GM18502 (cell line): Measurements from ENCODE around the gene ARHGAP21.

Source experiments
- ATAC-seq: cut with Tn5 transposase; IDR thresholded peaks from one replicate; pipeline ENCODE4 v1.9.1; 2021; ENCODE audit warnings: mild to moderate bottlenecking; ENCODE audit not compliant: unreplicated experiment, poor library complexity

Gene ARHGAP21

GRCh38 chr10:24723386-24723787, 300 bp downstream of the ARHGAP21 start:
- peak; percentile 27 for ATAC-seq

- peak; percentile 31 for ATAC-seq
Measured at GRCh38 chr10:24722676-24723385, 856 bp downstream of the ARHGAP21 start.

GRCh38 chr10:24722131-24722675, 1.5 kb downstream of the ARHGAP21 start:
- no peak for ATAC-seq

GRCh38 chr10:24721229-24722106, 2.2 kb downstream of the ARHGAP21 start:
- no peak for ATAC-seq

GRCh38 chr10:24720096-24720495, 3.6 kb downstream of the ARHGAP21 start:
- no peak for ATAC-seq

- ATAC-seq, result no peak
Measured at GRCh38 chr10:24718031-24718855, 5.4 kb downstream of the ARHGAP21 start.

GRCh38 chr10:24716295-24716694, 7.4 kb downstream of the ARHGAP21 start:
- ATAC-seq, result no peak

GRCh38 chr10:24715246-24715769, 8.4 kb downstream of the ARHGAP21 start:
- ATAC-seq, result no peak

- ATAC-seq, result no peak
Measured at GRCh38 chr10:24713086-24713485, 10.6 kb downstream of the ARHGAP21 start.

- ATAC-seq, result no peak
Measured at GRCh38 chr10:24711465-24711864, 12.2 kb downstream of the ARHGAP21 start.

- peak; percentile 4 for ATAC-seq
Measured at GRCh38 chr10:24708081-24708480, 15.6 kb downstream of the ARHGAP21 start.

- ATAC-seq, result peak; percentile 78
Measured at GRCh38 chr10:24707445-24707844, 16.2 kb downstream of the ARHGAP21 start.

GRCh38 chr10:24706479-24707118, 17.1 kb downstream of the ARHGAP21 start:
- no peak for ATAC-seq

GRCh38 chr10:24703700-24704099, 20.0 kb downstream of the ARHGAP21 start:
- no peak for ATAC-seq

GRCh38 chr10:24701447-24701846, 22.2 kb downstream of the ARHGAP21 start:
- ATAC-seq, result peak; percentile 94

- ATAC-seq, result no peak
Measured at GRCh38 chr10:24700948-24701347, 22.7 kb downstream of the ARHGAP21 start.

GRCh38 chr10:24698270-24698669, 25.4 kb downstream of the ARHGAP21 start:
- no peak for ATAC-seq

GRCh38 chr10:24697080-24697479, 26.6 kb downstream of the ARHGAP21 start:
- ATAC-seq, result no peak

- ATAC-seq, result no peak
Measured at GRCh38 chr10:24695452-24695851, 28.2 kb downstream of the ARHGAP21 start.

- ATAC-seq, result no peak
Measured at GRCh38 chr10:24694086-24694485, 29.6 kb downstream of the ARHGAP21 start.
